Neural cell (in vitro differentiated cells): Measurements from ENCODE around the gene DNAJA3.

Source experiments
- CTCF ChIP-seq: fragments of 450-650 bp; IDR thresholded peaks from 2 replicates; pipeline ENCODE4 v1.5.1; 2014; ENCODE audit warnings: antibody characterized with exemption, mild to moderate bottlenecking, moderate library complexity; ENCODE audit not compliant: poor library complexity, severe bottlenecking
- RAD21 ChIP-seq: fragments of 450-650 bp; conservative IDR thresholded peaks from 2 replicates; pipeline ENCODE4 v1.6.1; 2014; ENCODE audit warnings: antibody characterized with exemption, mild to moderate bottlenecking, moderate library complexity
- SMC3 ChIP-seq: fragments of 450-650 bp; conservative IDR thresholded peaks from 2 replicates; pipeline ENCODE4 v1.6.1; 2014; ENCODE audit warnings: antibody characterized with exemption, mild to moderate bottlenecking, moderate library complexity; ENCODE audit not compliant: poor library complexity

- TF ChIP-seq SMC3 (no peak), RAD21 (no peak), CTCF (no peak)
These were observed 33.1 kb upstream of the DNAJA3 start for GRCh38 chr16:4392382-4393239.
